ENCODE measurements around the gene ANKMY1.

DNA sequence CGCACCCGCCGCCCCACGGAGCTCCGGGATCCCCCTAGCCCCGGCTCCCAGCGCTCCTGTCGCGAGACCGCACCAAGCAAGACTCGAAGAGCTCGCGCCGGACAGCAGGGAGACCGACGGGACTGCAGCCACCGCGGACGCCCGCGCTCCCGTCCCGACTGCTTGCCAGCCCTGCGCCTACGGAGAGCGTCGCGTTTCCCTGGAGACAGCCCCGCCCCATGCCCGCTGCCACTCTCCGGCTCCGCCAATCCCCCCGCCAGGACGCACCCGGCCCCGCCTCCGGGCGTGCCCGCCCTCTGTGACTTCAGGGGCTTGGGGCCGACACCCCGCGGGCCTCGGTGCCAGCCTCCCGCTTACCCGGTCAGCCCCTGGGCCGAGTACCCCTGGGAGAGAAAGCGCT, at the start of gene ANKMY1:
- TF ChIP-seq, protein P1, sequence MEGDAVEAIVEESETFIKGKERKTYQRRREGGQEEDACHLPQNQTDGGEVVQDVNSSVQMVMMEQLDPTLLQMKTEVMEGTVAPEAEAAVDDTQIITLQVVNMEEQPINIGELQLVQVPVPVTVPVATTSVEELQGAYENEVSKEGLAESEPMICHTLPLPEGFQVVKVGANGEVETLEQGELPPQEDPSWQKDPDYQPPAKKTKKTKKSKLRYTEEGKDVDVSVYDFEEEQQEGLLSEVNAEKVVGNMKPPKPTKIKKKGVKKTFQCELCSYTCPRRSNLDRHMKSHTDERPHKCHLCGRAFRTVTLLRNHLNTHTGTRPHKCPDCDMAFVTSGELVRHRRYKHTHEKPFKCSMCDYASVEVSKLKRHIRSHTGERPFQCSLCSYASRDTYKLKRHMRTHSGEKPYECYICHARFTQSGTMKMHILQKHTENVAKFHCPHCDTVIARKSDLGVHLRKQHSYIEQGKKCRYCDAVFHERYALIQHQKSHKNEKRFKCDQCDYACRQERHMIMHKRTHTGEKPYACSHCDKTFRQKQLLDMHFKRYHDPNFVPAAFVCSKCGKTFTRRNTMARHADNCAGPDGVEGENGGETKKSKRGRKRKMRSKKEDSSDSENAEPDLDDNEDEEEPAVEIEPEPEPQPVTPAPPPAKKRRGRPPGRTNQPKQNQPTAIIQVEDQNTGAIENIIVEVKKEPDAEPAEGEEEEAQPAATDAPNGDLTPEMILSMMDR (IDR thresholded peaks at IDR 0.05) = no peak
- no peak for TF ChIP-seq POLR2A (IDR thresholded peaks at IDR 0.05)
